HT1080 (cell line): ENCODE data around the gene BDH2. TPM values are rescaled to one million over a fixed set of nuclear protein-coding genes. Genes with fewer than 3 reads are reported as not detected.

Experiments
- DNase-seq: peaks from one replicate; pipeline ENCODE4 v3.0.0-alpha.2; 2015; ENCODE audit warnings: low read depth
- total RNA-seq: library from RNA; depleted of rRNA; stranded (reverse); fragments of >200 nt; shearing (Covaris generic); gene quantifications from 2 replicates; pipeline ENCODE4 v1.2.3, GENCODE V29; 2014

The BDH2 gene
- total RNA-seq, 1 experiment from 2014 or later, result 23.4 TPM

DNA sequence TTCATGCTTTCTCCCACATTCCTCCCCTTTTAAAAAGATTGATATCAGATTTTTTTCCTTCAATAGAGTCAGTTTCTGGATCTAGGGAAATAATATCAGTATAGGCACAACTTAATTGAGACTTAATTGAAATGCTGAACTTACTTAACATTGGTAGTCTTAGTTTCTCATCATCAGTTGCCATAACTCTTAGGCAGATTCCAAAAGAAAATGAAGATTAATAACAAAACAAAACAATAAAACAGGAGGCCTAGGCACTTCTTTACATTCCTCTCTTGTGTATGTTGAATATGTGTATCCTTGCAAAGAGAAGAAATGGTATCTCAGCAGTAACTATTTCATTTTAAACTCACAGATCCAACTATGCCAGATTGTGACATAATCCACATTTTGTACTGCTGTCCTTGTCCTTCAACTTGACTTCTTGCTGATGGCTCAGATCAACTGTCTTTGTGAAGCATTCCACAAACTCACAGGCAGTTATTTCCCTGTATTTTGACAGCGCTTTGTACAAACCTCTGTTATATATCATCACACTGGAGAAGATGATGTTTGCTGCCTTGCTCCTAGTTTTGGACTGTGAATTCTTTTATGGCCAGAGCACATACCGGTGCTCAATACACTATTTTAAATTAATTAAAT is 14.0 kb downstream of the BDH2 start:
- no peak for DNase-seq

DNA sequence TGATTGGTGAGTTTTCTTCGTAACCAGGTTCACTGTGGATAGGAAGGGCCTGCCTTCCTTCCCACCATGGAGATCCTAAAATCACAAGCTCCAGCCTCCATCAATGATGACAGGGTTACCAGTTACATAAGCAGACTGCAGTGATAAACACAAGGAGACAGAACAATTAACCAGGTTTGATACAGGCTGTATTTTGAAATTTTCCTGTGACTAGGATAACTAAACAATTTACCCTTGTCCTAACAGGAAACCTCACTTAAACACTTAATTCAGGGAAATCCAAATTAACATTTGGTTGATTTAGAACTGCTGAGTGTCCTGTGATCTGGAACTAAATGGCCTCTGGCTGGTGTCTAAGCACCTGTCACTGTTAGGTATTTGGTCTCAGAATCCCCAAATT is 20.0 kb downstream of the BDH2 start:
- no peak for DNase-seq

DNA sequence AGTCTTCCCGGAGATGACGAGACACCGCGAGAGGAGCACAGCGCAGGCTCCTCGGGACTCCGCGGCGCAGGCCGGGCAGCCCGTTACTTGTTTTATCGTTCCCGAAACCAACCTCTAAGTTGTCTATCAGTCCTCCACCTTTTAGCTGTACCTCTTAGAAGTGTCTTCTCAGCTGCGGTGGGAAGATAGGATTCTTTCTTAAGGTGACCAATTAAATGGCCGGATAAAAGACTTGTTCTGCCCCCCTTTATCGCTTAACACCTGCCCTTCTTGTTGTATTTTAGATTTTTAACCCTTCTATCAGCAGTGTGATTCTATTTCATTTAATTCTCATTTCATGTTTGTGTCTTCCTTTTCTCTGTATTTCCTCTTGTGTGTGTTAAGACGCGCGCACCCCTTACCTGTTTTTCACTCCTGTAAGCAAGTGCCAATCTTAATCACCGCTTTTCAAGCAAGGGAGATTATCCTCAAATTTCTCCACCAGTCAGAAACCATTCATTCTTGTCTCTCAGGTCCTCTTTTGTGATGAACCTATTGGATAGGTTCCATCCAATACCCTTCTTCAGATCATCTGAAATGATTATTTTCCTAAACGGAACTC is 22.8 kb downstream of the BDH2 start, which contains the start of gene SLC9B2:
TSS of gene SLC9B2 (minus strand) at position 15 of the 601 bp plus-strand sequence. CDS start 9,211 bp downstream, outside the sequence.
- no peak for DNase-seq

DNA sequence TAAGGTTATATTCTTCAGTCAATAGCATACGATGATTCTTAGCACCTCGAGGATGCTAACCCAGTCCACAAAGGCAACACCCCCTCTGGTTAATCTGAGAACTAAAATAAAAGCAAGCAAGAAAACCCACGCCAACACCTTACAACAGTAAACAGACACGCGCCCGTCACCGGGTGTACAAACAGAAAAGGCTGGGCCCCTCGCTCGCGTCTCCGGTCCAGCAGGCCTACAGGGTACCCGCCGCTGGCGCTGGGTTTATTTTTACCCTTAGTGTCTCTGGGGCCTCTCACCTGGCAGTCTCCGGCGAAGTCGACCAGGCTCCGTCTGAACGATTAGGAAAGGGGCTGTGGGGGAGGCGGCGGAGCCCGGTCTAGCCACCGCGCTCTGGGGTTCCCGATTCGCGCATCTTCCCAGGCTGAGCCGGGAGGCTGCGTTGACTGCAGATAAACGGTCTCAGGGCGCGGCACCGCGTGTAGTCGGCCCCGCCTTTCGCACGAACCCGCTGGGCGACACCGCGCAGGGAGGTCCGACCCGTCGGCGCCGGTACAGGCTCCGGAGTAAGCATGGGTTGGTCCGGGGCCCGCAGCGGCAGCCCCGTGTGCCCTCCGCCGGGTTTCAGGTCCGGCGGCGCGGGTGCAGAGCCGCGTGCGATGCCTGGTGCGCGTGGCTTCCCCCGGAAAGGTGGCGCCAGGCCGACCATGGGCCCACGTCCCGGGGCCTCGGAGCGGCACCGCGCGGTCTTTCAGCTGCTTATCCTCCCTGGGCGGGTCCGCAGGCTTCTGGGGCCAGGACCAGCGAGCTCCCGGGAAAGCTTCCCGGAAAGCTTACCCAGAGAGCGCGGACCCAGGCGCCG is 23.5 kb downstream of the BDH2 start:
- peak; percentile 60 for DNase-seq

DNA sequence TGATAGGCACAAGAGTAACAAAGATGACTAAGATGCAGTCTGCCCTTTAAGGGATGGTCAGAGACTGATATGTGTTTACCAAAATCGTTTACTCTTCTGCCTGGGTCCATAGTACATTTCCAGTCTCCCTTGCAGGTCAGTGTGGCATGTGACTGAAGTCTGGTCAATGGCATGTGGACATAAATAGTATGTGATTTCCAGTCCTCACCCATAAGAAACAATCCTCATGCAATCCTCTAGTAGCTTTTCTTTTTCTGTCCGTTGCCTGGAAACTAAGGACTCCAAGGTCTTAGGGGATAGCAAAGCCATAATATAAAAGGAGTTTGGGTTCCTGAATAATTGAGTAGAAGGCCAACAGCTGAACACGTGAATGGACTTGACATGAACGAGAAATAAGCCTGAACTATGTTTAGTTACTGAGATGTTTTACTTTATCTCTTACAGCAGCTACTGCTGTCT is 24.2 kb downstream of the BDH2 start:
- DNase-seq, result peak; percentile 41

DNA sequence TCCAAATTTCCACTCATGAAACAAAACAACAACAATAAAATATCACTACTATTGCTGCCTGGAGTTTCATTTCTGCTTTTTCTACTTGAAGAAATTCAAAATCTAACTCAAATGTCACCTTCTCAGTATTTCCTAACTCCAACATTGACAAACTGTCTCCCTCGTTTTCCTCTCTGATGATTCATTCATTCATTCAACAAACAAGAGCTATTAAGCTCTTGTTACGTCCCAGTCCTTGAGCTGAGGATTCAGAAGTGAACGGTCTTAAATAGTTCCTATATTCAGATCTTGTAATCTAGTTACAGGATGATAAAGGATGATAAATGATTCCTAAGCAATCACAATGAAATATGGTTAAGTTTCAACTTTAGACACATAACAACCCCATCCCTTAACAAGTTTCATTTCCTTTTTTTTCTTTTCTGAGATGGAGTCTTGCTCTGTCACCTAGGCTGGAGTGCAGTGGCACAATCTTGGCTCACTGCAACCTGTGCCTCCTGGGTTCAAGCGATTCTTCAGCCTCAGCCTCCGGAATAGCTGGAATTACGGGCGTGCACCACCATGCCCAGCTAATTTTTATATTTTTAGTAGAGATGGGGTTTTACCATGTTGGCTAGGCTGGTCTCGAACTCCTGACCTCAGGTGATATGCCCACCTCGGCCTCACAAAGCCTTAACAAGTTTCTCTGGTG is 24.7 kb downstream of the BDH2 start:
- no peak for DNase-seq

DNA sequence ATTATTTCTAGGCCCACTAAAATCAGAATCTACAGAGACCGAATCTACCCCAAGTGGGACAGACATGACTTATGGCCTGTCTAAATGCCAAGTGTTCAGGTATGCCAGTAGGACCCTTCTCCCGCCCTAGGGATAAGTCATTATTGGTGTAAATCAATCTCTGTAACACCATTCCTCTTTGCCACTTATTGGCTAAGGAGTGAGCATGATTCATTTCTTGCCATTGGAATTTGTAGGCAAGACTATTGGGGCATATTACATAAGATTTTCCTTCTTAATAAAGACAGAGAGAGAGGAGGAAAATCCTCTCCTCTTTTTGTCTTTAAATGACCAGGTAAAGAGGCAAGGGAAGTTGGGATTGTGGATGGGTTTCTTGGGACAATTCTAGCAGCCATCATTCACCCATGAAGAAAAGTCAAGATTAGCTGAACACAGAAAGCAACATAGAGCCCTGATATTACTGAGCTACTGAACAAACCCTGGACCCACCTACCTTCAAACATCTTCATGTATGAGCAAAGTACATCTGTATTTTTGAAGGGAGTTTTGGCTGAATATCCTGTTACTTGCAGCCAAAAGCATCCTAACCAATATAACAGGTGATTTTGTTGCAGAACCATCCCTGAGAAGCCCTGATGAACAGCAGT is 25.7 kb downstream of the BDH2 start:
- DNase-seq, result no peak

DNA sequence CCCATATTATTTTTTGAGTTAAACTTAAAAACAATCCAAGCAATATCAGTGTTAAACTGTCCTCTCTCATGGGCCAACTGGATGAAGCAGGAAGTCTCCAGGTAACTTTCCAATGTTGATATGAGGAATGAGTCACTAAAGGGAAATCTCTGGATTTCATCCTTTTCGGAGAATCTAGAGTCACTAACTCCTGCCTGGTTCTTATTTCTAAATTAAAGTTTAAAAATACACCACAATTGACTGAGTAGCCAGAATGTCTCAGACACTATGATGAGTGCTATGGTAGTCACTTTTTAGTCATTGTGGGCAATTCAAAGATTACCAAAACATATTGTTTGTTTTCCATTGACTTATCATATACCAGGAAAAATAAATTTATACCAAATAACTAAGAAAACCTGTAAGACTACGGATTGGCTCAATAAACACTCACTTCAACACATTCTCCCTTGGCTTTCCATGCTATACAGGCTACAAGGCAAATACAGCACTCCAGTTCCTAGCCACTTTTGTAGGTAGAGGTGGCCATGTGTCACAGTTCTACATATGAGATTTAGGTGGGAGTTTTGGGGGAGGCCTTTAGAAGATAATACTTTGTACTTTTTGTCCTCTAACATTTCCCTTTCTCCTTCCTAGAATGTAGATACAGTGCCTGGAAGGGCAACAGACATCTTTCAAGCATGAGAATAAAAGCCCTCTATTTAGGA is 31.6 kb downstream of the BDH2 start:
- peak; percentile 44 for DNase-seq

DNA sequence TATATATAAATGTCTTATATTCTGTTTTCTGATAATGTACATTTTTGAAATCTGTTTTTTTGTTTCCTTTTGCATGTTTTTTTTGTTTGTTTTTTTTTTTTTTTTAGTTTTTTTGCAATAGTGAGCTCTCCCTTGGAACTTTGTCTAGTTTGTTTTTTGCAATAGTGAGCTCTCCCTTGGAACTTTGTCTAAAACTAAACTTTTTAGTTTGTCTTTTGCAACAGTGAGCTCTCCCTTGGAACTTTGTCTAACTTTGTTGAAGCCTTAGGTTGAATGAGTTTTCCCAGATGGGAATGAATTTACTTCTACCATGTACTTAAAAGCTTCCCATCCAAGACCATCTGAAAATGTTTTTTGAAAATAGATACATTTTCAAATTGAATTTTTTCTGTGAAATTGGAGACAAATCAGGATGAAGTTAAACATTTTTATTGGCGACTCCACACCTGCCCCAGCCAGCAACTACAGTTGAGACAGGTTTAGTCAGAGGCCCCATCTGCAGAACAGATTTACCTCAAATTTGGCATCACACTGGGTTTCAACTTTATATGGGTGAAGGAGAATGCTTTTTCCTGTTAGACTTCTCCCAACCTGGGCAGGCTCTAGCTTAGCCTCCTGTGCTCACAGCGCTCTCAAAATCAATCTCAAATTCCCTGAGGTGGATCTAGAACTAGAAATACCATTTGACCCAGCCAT is 39.0 kb downstream of the BDH2 start:
- no peak for DNase-seq

DNA sequence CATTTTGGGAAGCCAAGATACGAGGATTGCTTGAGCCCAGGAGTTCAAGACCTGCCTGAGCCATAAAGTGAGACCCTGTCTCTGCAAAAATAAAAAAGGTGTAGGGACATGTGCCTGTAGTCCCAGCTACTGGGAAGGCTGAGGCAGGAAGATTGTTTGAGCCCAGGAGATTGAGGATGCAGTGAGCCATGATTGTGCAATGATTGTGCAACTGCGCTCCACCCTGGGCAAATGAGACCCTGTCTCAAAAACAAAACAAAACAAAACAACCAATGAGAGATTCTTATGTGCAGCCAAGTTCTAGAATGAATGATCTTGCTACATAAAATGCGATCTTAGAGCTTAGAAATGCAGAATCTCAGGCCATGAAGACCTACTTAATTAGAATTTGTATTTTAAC is 45.6 kb downstream of the BDH2 start:
- no peak for DNase-seq

DNA sequence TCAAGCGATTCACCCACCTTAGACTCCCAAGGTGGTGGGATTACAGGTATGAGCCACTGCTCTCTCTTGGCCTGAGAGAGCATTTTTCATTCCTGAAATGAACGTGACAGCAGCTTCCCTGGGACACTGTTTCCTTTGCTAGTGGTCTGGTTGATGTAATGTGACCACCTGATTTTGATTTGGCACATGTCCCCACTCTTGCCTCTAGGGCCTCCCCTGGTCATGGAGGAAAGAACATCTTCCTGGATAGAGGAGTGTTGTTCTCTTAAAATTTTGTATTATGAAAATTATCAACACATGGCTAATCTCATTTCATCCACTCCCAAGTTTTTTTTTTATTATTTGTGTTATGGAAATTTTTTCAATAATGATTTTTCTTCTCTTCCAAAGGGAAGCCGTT is 46.9 kb downstream of the BDH2 start:
- DNase-seq, result no peak

DNA sequence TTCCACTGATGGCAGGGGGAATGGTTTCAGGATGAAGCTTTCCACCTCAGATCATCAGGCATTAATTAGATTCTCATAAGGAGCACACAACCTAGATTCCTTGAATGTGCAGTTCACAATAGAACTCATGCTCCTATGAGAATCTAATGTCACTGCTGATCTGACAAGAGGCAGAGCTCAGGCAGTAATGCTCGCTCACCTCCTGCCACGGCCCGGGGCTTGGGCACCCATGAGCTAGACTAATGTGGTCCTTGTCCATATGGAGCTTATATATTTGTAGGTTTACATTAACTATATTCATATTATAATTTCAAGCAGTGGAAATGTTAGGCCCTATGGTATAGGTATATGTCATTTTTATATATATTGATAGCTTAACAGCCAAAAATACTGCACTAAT is 47.5 kb downstream of the BDH2 start:
- no peak for DNase-seq

DNA sequence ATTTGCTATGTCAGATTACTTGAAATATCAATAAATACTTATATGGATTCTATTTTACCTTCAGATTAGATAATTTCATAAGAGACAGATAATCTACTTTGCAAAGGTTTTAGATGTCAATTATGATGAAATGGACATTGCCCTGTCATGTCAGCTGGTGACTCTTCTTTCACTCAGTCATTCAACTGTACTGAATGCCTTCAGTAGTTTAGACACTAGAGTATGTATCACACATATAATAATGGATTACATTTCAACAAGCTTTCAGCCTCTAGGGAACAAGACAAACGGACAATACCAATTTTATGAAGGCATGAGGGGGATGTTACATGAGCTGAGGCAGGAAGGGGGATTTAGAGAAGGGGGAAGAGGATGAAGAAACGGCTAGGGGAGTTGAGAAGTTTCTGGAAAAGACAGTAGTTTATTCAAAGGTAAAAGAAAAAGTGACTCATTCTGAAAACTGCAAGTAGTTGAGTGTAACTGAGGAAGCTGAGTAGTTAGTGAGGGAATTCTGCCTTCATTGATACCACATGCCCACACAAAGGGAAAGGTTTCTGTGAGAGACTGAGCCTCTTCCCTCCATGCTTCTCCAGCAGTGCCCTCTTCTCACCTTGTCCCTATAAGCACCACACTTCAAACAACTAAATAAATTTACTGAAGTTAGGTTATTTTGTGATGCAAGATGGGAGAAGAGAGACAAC is 48.7 kb downstream of the BDH2 start:
- DNase-seq, result peak; percentile 35

DNA sequence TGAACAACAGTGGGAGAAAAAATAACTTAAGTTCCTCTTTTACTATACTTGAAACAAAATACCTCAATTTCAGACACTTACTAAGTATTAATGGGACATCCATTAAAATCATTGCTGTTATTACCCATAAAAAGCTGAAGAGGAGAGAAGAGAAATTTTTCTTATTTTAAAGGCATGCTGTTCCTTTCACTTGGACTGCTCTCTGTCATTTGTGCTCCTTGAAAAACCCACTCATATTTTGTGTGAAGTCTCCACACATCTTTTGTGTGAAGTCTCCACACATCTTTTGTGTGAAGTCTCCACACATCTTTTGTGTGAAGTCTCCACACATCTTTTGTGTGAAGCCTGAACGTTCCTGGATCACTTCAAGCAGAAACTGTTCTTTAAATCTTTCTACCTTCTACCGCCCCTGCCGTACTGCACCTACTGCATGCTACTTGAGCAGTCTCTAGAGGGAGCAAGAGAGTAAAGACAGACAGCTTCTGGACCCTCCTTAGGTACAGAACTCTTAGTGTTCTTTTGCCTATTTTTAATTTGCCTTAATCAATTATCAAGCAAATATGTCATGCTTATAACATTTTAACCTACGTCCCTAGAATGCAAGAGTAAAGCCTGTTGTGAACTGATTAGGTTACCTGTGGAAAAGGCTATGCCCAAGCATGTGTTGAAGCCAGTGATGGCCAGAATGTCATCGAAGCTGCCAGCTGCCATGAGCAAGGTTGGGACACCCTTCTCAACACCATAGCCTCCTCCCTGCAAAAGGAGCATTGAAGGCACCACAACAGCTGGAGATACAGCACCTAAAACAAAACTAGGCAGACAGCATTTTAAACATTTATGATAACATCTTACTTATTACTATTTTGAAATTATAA is 53.0 kb downstream of the BDH2 start:
- DNase-seq, result peak; percentile 26

DNA sequence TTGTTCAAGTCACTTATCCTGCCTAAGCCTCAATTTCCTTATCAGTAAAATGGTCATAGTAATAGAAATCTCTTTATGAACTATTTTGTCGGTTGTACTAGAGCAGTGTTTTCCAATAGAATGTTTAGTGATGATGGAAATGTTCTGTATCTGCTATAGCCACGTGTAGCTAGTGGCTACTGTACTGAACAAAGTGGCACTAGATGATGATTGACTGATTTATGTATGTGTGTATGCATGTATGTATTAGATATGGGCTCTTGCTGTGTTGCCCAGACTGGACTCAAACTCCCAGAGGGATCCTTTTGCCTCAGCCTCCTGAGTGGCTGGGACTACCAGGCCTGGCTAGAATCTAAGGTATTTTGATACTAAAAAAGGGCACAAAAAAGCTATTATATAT is 55.5 kb downstream of the BDH2 start:
- no peak for DNase-seq

DNA sequence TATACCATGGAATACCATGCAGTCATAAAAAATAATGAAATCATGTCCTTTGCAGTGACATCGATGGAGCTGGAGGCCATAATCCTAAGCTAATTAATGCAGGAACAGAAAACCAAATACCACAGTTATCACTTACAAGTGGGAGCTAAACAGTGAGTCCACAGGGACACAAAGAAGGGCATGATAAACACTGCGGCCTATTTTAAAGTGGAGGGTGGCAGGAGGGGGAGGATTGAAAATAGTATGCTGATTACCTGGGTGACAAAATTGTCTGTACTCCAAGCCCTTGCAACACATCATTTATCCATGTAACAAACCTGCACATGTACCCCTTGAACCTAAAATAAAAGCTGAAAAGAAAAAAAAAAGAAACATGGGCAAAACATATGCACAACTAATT is 63.5 kb downstream of the BDH2 start:
- no peak for DNase-seq

DNA sequence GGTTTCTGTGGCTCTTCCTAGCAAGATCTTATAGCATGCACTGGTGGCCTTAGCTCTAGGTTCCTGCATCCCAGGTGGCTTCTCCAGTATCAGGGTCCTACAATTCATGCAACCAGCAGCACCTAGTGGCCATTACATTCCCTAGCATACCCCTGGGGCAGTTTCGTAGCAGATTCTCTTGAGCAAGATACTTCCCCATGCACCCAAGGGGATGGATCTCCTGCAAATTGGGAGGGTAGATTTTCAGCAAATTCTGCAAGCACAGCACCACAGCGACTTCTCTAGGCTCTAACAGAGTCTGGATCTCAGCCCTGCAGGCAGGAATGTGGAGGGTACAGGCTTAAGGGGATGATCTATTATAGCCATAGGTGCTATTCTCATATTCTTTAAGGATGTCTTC is 67.1 kb downstream of the BDH2 start:
- peak; percentile 39 for DNase-seq

DNA sequence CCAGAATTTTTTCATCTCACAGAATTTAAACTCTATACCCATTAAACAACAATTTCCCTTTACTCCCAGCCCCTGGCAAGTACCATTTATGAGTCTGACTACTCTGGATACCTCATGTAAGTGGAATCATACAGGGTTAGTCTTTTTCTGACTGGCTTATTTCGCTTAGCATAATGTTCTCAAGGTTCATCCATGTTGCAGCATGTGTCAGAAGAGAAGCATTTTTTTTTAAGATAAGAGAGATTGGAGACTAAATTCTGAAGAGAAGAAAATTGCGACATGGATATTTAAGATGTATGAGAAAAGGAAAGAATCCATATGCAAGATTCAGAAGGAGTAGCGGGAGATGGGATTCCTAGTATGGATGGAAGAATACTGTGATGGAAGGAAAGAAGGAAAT is 68.8 kb downstream of the BDH2 start:
- DNase-seq, result no peak
